ENCODE measurements around the gene TMEM273.

The TMEM273 gene

DNA sequence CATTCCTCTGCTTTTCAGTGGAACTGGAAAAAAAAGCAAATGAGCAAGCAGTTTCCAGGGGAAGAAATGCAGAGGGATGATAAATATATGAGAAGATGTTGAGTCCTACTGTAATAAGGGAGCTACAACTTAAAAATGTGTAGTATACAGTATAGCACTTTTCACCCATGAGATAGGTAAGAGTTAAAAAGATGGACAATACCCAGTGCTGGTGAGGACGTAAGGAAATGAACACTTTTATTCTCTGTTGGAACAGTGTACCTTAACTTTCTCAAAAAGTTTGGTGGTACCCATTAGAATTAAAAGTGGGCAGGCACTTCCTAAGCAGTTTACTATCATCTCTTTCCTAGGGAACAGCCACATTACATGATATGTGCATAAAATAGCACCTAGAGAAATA, 51.7 kb downstream of the TMEM273 start:
- no peak for DNase-seq

DNA sequence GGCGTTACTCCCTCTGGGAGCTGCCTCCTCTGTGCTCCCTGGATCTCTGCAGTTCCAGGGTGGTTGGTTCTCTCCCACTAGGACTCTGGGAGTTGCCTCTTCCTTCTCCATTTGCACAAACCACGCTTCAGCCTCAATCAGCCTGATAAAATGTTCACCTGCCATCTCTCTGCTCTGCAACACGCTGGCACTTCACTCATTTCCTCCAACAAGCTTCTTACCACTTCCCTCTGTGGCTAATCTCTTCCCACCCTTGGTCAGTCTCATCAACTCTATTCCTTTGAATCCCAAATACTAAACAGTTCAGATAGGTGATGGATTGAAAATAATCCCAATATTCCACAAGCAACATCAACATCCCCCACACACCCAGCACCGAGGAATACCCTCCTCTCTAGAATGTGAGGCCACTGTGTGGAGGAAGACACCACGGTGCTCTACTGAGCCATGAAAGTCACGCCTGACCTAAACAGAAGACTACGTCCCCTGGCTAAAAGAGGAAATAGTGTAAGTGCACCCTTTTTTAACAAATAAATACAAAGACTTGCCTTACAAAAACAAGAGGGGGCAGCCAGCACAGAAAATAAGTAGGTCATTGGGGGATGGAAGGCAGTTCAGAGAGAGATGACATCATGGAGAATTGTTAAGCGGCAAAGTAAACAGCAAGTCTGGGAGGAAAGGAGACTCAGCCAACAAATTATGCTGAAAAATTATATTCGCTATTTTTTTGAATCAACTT, 52.4 kb downstream of the TMEM273 start:
- DNase-seq = no peak

DNA sequence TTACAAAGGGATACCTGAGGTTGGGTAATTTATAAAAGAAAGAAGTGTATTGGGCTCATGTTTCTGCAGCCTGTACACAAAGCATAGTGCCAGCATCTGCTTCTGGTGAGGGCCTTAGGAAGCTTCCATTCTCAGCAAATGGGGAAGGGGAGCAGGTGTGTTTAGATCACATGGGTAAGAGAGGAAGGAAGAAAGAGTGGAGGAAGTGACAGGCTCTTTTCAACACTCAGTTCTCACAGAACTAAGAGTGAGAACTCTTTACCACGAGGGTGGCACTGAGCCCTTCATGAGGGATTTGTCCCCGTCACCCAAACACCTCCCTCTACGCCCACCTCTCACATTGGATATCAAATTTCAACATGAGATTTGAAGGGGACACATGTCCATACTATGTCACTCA, 53.9 kb downstream of the TMEM273 start:
- no peak for DNase-seq

DNA sequence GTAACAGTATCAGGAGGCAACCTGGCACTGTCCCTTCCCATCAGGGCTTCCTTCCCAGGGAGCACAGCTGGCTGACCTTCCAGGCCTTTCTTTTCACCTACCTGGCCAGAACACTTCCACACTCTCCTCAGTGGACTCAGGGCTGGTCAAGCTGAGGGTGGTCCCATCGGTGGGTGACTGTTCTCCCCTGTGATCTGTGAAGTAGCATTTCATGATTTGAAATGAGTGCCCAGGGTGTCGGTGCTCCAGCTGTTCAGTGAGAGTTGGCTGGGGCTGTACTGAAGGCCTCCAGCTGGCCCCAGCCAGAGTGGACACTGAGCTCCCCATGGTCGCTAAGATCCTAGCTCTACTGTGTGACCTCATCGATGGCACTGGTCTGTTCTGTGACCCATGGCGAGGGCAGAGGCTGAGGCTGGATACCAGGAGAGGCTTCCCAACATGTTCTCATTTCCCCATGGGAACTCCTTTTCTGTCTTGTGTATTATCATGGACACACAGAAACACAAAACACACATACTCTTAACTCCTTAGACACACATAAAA, 54.4 kb downstream of the TMEM273 start, which contains the start of gene FAM170B:
Gene FAM170B, minus strand, starts transcription at position 316 of the 543 bp plus-strand sequence. Its CDS starts 103 bp downstream, at position 213.
- DNase-seq = no peak

DNA sequence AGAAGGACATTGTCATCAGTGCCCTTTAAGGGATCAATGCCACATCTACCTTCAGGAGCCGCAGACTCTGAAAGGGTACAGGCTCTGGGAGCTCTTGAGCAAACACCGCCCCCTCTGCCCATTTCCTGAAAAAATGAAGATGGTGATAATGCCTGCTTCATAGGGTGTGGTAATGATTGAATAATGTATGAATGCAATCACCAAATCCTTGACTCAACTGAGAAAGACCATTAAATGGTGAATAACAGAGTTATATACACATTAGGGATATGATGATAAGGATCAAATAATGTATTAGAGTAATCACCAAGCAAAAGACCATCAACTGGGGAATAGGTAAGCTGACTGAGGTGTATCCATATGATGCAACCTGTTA, 55.8 kb downstream of the TMEM273 start:
- no peak for DNase-seq

DNA sequence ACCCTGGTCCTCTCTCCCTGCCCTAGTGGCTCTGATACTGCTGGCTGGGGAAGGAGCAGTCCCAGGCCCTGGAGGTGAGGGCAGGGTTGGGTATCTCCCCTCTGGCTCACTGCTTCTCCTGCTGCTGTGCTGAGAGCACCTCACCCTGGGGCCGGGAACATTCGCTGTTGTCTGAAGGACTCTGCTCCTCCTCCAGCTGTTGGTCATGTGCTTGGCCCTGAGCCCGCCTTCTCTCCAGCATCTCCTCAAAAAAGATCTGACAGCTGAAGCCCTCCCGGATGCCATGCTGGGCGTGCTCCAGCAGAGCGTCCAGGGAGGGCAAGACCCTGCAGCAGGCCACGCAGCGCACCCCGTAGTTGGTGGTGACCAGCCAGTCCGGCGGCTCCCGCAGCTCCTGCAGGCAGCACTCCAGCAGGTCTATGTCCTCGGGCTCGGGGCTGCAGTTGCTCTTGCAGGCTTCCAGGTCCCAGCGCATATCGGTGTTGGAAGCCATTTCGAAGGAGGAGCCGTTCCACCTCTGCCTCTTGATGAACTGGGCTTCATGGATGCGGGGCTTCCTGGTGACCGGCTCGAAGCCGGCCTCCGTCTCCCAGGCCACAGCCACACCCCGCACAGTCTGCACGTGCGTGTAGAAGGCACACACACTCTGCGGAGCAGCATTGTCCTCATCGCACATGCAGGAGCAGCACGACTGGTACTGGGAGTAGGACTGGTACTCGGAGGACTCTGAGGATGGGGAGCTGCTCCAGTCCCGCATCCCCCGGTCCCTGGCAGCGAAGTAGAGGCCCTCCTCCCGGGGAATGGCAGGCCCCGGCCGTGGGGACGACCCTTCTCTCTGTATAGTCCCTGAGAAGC, 56.5 kb downstream of the TMEM273 start:
- no peak for DNase-seq

DNA sequence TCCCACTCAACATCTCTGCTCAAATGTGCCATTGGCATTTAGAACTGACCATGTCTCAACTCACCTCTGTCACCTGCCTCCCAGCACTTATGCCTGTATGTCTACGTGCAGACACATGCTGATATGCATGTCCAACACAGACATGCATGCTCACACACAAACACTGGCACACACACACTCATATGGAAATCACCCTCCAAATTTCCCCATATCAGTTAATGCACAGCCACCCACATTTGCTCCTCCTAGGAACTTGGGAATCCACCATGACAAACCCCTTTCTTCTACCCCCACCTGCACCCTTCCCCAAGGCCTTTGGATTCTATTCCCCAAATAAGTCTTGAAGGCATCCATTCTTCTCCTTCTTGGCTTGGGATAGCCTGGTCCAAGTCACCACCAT, 58.8 kb downstream of the TMEM273 start:
- DNase-seq = no peak

DNA sequence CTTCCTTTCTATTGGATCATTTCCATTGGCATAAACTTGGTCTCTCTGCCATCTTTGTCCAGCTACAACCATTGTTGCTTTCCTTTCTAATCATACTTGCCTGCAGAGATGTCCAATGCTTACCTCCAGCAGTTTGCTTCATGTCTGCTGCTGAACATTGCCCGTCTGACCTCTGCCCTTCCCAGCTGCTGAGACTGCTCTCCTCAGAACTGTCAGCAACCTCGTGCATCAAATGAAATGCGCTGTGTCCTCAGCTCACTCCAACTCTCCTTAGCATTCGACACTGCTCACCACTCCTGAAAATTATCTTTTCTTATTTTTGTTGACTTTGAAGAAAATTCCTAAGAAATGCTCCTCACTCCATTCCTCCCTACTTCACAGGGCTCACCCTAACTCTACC, 59.3 kb downstream of the TMEM273 start:
- no peak for DNase-seq

DNA sequence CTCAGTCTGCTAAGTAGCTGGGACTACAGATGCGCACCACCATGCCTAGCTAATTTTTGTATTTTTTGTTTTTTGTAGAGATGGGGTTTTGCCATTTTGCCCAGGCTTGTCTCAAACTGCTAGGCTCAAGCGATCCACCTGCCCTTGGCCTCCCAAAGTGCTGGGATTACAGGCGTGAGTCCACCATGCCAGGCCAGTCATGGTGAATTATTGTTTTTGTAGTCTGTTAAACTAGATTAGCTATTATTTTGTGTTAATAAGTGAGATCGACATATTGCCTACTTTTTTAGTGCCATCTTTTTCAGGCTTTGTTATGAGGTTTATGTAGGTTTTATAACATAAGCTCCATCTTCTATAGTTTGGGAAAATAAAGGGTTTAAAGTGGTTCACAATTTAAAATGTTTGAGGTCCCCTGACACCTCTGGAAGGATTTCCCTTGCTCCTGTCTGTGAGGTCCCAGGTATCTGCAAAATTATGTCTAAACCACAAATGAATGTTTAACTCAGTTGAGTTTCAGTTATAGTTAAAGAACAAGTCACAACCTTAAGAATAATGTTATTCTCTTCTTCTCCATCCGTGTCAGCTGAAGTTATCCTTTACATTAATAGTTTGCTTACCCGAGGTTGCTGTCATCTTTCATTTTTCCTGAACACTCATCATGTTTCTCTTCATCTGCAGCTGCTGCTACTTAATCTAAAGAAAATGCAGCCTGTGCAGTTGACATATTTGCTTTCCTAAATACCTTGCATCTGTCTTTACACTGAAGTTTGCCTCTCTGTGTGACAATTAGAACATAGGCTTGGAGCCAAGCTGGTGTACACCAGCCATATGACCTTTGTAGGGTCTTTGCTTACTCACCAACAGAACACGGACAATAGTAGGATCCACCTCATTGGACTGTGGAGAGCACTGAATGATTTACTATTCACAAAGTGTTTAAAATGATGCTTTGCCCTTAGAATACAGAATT, 63.9 kb downstream of the TMEM273 start:
- DNase-seq = no peak

DNA sequence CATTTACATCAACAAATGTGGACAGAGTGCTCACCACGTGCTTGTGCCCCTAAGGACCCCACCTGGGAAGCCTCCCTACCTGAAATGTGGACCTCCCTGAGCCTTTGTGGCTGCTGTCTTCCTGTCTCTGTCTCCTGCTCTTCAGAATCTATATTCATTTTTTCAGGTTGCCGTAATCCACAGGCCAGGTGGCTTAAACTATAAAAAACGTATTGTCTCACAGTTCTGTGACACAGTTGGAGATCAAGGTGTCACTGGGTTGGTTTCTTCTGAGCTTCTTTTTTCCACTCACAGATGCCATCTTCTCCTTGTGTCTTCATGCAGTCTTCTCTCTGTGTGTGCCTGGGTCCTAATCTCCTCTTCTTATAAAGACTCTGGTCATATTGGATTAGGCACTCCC, 67.3 kb downstream of the TMEM273 start:
- DNase-seq = no peak

DNA sequence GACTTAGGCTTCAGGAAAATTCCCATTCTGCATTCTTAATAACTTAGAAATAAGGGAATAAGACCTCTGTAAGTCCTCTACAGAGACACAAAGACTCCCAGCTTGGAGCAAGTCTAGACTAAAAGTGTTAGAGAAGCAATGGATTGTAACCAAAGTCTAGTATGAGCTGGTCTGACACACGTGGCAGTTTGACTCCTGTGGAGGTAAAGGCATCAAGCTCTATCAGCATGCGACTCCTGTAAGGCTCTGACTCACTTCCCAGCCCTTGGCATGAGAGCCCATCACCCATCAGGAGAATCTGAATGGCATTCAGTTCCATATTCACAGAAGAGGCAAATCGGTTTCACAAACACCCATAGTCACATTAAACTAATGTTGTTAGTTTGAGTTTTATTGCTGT, 68.4 kb downstream of the TMEM273 start:
- no peak for DNase-seq

DNA sequence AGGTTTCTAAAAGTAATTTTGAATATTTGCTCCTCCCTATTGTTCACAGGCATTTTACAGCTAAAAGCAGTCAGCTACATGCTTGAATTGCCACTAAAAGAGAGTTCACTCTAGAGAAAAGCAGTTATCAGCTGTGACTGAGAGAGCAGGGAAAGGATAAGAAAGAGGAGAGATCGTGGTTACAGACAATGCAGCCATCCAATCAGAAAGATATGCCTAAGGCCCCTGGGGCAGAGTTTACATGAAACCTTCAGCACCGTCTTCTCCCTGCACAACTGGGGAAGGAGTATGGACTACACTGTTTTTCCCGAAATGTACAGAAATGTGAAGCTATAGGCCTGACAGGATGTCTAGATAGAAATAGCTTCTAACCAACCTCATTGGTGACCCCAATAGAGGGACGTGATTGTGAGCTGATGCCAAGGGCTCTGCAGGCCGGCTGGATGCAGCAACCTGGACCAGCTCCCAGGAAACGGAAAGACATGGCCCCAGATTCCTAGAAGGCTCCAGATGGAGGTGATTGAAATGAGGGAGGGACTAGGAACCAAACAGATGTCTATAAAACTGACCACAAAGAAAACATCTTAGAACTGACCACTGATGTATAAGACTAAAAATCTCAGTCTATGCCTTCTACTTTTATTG, 69.6 kb downstream of the TMEM273 start:
- DNase-seq = no peak

DNA sequence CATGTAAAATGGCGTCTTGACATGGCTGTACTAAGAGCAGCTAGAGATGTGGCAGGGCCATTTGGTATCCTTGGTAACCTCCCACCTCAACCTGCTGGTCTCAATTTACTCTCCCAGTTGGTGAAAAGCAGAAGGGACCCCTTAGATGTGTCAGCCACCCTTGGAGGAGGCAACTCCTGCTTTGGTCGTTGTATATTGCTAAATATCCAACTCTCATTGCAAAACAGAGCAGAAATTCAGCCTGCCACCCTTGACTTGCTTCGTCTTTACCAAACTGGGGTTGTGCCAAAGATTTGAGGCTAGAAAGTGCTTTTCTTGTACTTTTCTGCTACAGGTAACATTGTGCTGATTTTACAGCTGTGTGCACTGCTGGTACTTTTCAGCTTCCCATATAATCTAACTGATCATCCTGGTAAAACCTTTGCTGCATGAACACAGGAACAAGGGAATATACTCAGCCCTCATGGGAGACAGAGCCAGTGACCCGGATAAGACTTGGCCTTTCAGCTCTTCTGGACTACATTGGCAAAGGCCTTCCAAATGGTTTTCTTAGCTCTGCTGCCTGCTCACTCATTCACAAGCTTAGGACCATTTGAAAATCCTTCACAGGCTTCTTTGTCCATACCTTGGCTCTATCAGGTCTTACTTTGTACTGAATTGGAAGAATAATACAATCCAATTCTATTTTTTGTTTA, 70.7 kb downstream of the TMEM273 start:
- no peak for DNase-seq

DNA sequence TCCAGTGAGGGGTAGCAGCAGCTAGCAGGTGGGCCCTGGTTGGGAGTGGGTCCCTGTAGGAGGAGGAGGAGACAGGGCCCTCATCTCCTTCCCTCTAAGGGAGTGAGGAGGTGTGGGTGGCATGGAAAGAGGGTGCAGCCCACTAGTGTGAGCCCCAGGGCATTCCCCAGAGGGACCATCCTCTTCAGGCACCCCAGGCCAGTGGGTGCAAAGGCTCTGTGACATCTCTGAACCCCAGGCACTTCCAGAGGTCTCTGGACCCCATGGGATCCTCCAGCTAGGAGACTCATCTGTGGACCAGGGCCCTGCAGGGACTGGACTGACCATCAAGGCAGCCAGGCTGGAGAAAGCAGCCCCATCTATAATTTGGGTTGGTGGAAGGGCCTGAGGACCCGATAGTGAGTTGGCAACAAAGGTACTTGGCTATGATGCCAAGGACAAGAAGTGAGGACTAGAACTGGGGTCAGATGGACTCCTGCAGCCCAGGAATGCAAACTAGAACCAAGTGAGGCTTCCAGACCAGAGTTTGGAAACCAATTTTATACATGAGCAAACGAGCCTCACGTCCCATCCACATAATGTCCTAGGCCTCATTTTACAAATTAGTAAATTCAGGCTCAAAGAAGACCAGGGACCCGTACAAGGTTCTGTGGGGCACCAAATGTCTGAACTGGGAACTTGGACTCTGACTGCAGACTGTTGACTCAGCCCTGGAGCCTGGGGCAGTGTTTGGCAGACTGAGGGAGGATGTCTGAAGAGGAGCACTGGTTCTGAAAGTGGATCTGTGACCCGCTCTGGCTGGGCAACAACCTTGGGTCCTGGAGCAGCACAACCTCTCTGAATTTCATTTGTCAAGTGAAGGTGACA, 71.4 kb downstream of the TMEM273 start:
- DNase-seq = no peak

DNA sequence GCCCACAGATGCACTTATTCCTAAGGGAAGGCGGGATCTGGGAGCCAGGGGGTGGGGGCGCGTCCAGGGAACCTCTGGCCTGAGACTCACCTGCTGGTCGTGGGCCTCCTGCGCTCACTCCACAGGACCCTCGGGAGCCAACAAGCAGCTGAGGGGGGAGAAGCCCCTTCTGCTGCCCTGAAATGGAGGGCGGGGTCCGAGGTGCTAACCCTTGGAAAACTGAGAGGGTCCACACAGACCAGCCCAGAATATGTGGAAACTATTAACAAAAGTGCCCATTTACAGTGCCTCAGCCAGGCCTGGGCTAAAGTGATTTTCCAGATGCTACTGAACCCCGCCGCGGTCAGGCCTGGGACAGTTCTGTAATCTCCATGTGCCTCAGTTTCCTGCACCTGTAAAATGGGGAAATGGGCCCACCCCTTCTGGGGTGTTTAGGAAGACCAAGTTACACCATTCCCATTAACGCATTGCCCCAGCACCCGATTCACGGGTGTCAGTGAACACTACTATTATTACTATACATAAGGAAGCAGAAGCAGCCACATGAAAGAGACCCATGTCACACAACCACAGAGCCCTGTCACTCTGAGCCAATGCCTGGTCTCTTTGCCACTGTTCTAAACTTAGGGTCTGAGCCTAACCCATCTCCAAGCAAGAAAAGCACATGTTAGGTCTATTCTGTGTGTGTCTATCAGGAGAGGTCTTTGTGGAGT, 72.2 kb downstream of the TMEM273 start:
- DNase-seq = no peak

DNA sequence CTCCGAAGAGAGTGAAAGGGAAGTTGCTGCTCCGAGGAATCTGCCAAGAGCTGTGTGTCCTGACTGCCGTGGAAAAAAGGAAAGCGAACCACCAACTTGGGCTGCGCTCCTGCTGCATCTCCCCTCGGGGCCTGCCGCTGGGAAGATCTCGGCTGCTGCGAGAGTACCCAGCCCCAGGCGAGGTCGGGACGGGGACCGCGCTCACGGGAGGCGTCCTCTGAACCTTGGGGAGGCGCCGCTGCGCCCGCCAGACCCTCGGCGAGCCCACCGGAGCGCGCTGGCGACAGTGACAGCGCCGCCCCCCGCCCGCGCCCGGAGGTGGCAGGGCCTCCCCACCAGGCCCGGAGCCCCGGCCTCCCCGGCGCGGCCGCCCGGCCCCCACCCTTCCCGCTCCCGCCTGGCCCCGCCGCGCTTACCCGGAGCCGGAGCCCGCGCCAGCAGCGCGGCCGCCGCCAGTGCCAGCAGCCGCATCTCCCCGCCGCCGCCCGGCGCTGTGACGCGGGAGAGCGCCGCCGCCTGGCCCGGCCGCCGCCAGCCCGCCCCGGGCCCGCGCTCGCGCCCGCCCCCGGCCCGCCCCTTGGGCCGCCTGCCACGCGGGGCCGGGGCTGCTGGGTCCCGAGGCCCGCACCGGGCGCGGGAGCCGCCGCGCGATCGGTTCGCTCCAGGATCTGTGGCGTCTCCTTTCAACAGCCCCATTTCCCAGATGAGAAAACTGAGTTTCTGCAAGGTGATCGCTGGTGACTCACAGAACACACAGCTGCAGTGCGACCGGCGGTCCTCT, 73.0 kb downstream of the TMEM273 start, which contains the start of gene VSTM4:
Gene VSTM4, minus strand, starts transcription at position 508 of the 781 bp plus-strand sequence. Its CDS starts 37 bp downstream, at position 471.
- DNase-seq = no peak

DNA sequence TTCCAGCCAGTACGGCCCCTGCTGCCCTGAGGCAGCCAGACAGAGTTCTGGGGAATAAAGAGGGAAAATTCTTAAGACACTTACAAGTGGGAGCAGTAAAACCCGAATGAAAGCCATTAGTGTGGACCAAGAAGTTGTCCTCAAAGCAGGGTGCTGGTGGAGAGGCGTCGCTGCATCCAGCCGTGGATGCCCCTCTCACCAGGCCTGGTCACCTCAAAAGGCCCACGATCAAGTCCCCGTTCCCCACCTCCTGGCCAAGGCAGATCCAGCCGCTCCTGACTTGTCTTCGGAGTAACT, 73.5 kb downstream of the TMEM273 start:
- no peak for DNase-seq

DNA sequence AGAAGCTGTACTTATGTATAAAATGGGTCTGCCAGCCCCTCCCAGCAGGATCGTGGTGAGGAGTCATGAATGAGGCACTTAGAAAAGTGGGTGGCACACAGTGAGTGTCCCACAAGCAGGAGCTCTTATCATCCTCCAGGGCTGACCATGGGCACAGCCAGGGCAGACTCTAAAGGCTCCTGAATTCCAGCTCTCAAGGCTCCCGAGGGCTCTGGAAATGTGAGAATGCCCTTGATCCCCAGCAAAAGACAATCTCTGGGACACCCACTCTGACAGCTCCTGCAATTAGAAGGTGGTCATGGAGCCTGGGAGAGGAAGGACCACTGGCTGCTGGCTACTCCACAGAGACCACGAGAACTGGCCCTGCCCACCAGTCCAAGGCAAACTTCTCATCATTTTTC, 74.5 kb downstream of the TMEM273 start:
- no peak for DNase-seq

DNA sequence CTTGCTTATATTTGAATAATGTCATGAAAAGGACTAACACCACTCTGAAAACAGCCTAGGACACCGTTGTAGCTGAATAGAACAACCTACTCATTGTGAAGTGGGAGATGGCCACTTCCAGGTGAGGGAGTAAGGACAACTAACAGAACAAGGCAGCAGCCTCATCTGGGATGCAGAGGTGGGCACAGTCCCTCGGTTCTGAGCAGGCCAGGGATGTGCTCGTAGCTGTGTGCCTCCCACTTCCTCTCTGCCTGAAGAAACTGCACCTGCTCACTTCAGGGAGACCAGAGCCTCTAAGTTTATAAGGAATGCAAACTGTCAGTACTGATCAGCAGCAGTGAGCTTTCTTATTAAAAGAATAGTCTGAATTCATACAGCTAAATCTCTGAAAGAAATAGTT, 75.3 kb downstream of the TMEM273 start:
- no peak for DNase-seq

Data from NCI-H446 treated with DMSO at 0.1 percent for 48 hours (cell line).